ENCODE data around the gene HTRA3.
"Not testable (repeated sequence)": the region's sequence is repeated elsewhere in the genome, so short reads cannot be mapped to it uniquely, and the experiment has no call there.

Gene HTRA3

DNA sequence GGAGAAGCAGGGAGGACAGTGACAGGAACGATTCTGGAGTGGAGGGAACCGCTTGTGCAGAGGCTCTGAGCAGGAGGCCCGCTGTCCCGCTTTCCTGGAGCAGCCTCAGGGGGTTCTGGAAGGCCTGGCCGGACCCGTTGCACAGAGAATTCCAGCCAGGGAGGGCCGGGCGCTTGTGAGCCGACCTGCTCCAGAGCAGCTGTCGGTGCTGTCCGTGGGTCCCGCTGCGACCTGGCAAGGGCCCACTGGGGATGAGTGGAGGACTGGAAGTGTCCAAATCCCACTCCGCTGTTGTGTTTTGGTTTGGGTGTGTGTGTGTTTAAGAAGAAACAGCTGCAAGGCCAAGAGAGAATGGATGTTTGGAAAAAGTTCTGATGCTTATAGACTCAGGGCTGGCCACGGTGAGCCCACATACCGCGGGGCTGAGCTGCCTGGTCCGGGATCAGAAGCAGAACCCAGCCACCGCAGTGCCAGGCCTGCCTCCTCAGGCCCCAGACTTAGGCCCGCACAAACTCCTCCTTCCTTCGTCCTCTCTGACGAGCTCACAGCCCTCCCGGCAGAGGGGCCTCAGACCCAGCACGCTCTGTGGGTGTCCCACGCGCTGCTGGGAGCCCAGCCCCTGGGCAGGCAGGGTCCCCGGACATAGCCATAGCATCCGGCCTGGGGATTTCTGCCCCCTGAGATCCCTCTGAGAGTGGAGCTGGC is 73.9 kb downstream of the HTRA3 start:
- DNase-seq (ENCODE audit: low read depth), result no peak

DNA sequence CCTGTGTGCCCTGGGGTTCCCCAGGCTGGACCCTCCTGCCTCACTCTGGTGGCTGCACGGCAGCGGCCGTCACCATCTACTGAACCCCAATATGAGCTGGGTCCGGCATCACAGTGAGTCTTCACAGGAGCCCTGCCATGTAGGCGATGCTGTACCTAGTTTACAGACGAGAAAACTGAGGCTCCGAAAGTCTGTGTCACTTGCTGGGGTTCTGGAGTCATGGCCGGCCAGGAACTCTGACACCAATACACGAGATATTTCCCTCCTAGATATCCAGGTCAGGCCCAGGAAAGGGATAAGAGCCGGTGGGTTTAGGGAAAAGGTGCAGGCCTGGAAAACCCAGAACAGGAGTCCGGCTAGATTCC is 74.4 kb downstream of the HTRA3 start:
- no peak for DNase-seq (ENCODE audit: low read depth)

DNA sequence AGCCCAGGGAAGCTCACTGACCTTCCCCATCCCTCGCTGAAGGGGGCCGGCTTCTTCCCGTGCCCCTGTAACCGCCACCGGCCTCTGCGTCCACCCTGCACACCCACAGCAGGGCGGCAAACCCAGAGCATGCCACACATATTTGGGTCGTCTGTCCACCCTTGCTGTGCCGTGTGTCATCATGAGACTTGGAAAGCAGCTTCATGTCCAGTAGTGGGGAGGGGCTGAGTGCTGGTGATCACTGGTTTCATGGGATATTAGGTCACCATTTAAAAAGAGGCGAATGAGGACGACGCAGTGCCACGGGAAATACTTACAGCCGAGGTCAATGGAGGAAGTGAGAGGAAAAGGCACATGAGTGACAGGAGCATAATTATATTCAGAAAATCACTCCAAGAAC is 74.8 kb downstream of the HTRA3 start:
- DNase-seq (ENCODE audit: low read depth), result no peak

DNA sequence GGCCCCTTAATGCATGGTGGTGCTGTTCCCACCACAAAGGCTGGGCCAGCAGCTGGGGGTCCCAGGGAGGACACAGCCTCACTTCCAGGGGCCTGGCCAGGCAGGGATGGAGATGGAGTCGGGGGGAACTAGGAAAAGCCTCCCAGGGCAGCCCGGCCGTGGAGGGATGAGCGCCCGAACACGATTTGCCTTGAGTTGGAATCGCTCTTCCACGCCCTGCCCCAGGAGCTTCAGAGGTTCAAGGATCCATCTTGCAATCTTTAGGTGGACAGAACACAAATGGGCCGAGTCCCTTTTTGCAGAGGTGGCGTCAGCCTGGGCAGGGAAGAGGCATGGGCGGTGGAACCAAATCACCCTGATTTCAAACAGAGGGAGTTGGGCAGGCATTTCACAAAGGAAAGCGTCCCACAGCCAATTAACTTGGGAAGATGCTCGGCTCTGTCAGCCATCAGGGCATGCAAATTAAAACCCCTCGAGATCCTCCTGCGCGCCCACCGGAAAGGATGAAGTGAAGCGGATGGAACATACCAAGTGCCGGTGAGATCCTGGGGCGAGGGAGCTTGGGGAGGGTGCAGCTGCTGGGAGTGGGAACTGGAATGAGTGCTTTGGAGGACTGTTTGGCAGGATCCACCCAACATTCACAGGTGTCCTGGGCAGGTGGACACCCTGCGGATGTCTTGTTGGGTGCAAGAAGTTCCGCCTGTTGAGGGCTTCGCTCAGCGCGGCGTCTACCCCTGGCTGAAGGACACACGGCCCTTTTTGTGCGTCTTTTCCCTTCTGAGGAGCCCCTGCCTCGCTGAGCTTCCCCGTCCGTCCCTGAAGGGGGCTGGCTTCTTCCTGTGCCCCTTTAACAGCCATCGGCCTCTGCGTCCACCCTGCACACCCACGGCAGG is 75.7 kb downstream of the HTRA3 start:
- DNase-seq (ENCODE audit: low read depth), result no peak

DNA sequence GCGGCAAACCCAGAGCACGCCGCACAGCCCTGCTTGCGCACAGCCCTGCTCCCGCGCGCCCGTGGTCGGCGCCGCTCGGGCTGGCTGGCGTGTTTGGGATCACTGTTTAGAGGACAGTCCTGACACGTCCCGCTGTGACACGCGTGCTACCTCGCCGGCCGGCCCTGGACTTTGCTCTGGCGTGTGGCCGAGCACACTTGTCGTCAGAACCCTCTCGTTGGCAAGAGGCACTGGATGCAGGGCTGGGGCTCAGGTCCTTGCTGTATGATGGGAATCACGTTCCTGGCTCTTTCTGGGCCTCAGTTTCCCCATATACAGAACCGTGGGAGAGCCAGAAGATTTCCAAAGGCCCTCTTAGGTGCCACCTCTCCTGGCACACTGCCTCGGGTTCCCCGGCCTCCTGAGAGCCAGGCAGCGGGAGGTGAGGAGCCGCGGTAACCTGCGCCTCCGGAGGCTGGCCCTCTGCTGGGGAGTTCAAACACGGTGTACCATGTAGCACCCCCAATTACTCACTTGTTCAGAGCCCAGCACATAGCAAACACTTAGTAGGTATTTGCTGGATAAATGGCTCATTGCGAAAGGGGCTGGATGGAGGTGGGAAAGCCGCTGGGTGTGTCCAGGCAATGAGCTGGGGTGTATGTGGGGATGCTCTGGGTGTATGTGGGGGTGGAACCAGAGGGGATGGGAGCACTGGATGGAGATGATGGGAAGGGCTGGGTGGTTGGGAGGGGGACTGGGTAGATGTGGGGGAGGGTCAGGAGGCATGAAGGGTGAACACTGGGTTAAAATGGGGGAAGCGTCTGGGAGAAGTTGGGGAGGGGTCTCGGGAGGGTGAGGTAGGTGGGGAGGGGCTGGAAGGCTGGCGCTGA is 76.6 kb downstream of the HTRA3 start:
- DNase-seq (ENCODE audit: low read depth), result no peak

DNA sequence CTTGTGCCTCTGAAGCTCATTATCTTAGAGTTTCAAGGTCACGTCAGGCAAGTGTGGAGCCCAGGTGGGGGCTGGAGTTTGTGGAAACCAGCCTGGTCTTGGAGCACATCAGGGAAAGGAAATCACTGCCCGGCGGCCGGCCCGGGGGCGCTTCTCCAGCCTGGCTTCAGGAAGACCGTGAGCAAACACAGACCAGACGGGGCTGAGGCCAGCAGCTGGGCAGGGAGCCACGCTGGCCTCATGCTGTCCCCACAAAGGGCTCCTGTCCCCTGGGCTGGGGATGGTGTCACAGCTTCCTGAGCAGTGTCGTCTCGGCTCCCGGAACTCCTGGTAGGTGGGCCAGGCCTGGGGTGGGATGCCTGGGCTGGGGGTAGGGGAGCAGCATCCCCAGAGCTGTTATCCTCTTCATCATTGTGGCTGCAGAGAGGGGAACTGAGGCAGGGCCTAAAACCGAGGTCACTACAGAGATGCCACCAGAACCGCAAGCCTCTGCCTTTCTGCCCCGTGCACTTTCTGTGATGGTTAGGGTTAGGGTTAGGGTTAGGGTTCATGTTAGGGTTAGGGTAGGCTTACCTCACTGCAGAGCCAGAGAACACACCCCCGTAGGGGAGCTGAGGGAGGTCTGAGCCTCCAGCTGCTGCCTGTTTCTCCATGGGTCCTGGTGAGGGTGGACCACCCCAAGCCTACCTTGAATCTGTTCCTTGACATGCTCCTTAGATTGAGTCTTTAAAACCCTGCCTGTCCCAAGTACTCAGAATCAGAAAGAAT is 77.5 kb downstream of the HTRA3 start:
- DNase-seq (ENCODE audit: low read depth), result no peak

DNA sequence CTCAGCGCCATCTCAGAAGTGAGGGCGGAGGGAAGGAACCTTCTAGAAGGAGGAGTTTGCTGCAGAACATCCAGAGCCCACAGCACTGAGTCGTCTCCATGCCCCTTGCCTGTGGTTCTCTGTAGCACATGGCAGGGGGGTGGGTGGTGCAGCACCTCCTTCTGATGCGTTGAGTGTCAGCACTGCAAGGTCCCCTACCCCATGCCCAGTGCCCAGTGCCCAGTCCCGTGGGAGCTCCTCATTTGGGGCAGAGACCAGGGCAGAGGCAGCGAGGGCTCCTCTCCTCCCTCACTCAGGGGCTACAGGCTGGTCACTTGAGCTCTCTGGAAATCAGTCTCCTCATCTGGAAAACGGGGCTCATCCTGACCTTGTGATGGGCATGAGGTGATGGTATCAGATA is 78.1 kb downstream of the HTRA3 start:
- no peak for DNase-seq (ENCODE audit: low read depth)

DNA sequence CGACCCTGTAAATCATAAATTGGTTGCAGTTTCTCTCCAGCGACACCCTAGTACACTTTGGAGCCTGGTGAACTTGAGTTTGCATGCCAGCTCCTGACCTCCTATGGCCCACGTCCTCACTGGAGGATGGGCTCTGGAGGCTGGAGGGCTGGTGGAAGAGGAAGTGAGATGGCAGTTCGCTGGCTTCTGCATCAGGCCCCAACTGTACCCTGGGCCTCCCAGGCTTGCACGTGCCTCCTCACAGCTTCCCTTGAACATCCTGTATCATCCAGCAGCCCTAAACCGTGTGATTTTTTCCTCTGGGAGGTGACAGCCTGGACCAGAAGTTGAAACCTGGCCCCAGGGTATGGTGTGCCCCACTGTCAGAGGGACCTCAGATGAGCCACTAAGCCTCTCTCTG is 78.5 kb downstream of the HTRA3 start:
- DNase-seq (ENCODE audit: low read depth), result no peak

DNA sequence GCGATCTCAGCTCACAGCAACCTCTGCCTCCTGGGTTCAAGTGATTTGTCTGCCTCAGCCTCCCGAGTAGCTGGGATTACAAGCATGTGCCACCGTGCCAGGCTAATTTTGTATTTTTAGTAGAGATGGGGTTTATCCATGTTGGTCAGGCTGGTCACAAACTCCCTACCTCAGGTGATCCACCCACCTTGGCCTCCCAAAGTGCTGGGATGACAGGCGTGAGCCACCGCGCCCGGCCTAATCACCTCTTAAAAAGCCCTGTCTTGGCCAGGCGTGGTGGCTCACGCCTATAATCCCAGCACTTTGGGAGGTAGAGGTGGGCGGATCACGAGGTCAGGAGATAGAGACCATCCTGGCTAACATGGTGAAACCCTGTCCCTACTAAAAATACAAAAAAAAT is 79.7 kb downstream of the HTRA3 start:
- DNase-seq (ENCODE audit: low read depth), result not testable (repeated sequence)

DNA sequence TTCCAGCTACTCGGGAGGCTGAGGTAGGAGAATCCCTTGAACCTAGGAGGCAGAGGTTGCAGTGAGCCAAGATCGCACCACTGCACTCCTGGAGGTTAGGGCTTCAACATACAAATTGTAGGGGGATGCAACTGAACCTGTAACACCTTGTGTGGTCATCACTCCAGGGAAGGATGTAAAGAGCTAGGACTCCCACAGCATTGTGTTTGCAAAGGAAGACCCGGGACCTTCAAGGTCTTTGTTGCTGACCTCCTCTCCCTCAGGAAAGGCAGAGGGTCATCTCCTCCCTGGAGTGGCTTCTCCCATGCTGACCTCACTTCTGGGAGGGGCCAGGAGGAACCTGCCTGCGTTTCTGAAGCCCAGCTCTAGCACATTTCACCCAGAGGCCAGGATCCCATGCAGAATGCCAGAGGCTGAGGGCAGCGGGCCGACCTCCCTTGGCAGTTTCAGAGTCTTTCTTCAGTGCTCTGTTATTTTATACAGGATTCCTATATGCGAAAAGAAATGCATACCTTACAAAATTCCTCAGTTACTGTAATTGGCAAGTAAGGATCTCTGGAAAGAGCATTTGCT is 80.2 kb downstream of the HTRA3 start:
- DNase-seq (ENCODE audit: low read depth), result no peak

DNA sequence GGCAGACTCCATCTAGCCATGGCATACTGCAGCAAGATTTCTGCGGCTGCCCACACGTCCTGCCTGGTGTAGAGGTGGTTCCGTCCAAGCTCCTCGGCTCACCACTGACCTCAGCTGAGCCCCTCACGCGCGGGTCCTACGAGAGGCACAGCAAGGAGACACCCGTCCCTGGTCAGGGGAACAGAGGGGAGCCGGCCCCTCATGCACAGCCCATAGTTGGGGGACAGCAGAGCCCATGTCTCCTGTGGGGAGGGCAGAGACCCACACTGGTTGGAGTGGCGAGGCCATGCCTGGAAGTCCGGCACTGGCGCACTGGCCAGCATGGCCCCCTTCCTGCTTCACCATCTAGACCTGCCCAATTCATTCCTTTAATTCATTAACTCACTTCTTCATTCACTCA is 80.8 kb downstream of the HTRA3 start:
- no peak for DNase-seq (ENCODE audit: low read depth)

DNA sequence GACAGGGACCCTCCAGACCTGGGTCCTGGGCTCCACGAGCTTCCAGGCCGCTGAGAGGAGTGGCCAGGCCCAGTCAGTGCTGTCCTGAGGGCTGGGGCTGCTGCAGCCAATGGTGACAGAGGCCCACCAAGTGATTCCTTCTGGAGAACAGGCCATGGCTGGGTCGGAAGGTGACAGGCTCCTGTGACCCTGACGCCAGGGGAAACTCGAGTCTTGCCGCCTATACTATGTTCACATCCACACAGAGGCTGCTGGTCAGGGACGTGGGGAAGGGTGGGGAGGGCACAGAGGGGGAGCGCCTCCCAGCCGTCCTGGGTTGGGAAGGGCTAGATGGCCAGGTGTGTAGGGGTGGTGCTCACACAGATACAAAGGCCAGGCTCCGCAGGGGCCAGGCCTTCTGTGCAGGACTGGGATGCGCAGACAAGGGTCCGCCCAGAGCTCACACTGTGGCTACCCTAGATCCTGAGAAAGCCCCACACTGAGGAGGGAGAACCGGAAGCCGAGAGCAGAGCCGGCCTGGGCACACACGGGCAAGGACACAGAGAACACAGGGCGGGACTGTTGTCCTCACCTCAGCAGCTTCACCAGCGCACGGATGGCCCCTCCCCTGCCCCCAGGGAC is 81.4 kb downstream of the HTRA3 start:
- no peak for DNase-seq (ENCODE audit: low read depth)

DNA sequence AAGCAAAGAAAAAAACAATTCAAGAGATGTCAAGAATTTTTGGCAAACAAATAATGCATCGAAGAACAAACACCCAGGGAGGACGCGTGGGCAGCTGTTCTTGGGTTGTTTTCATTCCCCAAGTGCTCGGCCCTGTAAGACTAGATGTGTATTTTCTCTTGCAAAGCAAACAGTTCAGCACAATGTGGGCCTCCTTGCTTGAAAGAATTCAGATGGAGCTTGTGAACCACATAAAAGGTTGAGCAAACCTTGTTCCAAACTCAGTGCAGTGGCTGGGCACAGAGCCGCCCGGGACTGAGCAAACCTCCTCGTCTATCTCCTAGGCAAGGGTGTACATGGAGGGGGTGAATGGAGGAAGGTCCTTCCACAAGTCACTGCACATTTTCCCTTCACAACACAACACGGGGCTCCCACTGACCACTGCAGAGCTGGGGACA is 82.4 kb downstream of the HTRA3 start:
- DNase-seq (ENCODE audit: low read depth), result no peak

DNA sequence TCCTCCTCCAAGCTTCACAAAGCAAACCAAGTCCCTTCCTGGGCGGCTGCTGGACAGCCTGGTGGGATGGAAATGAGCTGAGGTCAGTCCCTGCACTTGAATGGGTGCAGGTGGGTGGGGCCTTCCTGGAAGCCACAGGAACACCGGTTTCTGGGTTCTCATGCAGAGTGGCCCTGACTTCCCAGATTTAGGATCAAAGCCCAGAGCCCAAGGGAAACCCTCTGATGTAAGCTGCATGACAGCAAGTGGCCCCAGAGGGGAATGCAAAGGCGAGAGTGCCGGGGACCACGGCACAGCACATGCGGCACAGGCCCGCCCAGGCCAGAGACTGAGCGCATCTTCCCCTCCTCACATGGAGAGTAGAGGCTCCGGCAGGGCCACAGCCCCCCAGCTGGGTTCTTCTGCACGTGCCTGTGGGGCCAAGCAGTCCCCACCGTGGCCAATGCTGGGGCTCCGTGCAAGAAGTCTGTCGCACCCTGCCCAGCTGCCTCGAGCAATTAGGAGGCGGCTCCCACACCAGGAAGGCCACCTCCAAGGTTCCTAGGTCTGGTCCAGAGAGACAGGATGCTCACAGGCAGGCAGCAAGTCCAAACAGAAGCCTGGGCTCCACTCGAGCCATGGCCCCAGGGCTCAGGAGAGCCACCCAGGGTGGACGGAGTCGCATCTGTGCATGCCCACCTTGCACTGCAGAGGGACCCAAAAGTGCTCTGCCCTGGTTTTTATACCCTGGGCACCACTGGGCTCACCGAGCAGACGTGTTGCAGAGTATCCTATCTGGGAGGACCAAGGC is 83.0 kb downstream of the HTRA3 start:
- DNase-seq (ENCODE audit: low read depth), result no peak

DNA sequence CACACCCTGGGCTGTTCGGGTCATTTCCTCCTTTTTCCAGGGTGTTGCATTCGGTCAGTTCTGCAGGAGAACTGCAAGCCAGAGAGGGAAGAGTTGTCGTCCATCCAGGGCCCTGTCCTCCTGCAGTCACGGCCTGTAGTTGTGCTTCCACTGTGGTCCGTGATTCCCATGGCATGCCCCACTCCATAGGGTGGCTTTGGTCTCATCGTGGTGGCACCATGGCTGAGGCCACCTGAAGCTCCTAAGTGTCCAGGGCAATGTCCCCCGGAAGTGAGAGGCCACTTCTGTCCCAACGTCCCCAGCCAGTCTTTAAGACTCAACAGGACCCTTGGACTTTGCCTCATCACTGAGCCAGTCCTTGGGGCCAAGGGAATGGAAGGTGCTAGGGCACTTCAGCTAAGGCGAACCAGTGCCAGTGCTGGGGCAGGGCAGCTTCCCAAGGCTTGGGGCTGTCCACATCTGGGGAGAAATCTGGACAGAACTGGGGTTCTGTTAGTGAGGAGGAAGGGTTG is 83.7 kb downstream of the HTRA3 start:
- DNase-seq (ENCODE audit: low read depth), result no peak

DNA sequence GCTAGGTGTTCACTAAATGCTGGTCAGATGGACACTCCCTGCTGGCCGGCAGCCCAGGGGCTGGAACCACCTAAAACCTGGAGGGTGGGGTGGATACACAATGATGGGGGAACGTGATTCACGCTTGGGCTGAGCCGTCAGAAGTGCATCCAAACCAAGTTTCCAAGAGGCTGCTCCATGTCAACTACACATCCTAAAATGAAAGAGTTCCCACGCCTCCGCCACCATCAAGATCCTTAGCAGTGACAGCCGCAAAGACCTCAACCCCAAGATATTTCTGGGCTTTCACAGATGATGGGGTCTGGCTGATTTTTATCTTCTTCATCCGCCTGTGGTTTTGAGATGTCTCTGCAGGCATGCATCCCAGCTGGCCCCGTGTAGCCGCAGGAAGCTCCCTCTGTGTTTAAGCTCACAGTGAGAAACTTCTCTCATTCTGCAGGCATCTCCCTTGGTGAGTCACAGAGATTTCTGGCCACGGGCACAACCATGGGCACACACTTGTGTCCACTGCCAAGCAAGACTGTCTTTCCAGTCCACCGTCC is 84.4 kb downstream of the HTRA3 start:
- DNase-seq (ENCODE audit: low read depth), result no peak

DNA sequence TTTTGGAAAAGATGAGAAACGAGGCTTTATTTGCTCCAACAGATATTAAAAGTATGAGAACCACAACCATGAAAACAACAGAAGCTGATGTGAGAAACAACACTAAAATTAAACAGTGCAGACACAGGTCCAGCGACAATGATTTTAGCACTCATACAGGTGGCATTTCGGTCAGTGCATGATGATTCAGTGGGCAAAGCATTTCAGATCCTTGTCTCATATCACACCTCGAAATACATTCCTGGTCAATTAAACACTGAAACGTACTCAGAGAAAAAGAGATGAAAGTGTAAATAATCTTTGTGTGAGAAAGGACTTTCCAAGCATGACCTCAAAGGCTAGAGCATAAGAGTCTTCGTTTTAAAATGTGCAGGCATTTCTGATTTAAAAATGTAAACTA is 85.8 kb downstream of the HTRA3 start:
- DNase-seq (ENCODE audit: low read depth), result no peak

DNA sequence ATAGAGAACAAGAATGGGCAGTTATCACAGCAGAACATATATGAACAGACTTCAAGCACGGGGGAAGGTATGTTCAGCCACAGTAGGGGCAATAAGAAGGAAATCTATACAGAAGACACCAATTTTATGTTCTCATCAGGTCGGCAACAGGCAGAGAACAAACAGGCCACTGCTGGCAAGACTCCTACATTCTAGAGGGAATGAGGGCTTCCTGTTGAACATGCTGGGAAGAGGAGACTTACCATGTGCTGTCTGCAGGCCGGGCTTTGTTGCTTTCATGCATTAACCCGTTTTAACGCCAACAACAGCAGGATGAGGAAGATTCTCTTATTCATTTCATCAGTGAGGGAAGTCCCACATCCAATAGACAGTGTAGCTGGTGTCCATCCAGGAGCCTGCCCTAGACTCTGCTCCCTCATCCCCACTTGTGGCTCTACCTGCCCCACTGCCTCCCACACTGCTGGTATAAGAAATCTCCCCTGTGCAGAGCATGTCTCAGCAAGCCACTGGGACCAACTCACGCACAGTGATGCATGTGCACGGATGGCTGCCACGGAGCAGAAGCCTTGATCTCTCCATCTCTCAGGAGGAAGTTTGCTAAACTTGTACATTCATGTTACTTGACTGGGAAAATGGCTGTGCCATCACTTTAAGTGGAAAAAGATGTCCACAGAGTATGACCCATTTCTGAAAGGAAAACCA is 86.5 kb downstream of the HTRA3 start:
- DNase-seq (ENCODE audit: low read depth), result no peak
